Measurements from ENCODE around the gene ATAD2B. TPM values are rescaled to one million over a fixed set of nuclear protein-coding genes. Genes with fewer than 3 reads are reported as not detected.

Gene ATAD2B
- total RNA-seq, 2 experiments from 2014 or later: 12.9 to 15.4 TPM

- peaks cover 33% of the 10 kb centered on the region for H3K4me1 Mint-ChIP-seq (ENCODE audit: low read depth)
- CTCF ChIA-PET: interaction anchor here (0.7 to 1.9 kb wide), 2 partner anchors 23 to 76 kb away, joined by 5 to 6 read pairs; partner anchors contain the start of gene ATAD2B
Measured at GRCh38 chr2:23904215-23904614, 22.7 kb downstream of the ATAD2B start.

GRCh38 chr2:23903034-23903433 is 23.9 kb downstream of the ATAD2B start:
- DNase-seq: no peak
- no peaks in the 10 kb centered on the region for H3K36me3 Mint-ChIP-seq (ENCODE audit: low read depth)
- intact Hi-C loops (cut with micrococcal nuclease): no loop called here
- CTCF ChIA-PET: no interaction called here
- no peak overlapping the region for H3K4me3 Mint-ChIP-seq
- no peaks in the 10 kb centered on the region for H3K27me3 Mint-ChIP-seq (ENCODE audit: low read depth)
- no peak overlapping the region for H3K27ac Mint-ChIP-seq
- no peaks in the 10 kb centered on the region for H3K9me3 Mint-ChIP-seq
- H3K4me1 Mint-ChIP-seq (ENCODE audit: low read depth): peaks cover 35% of the 10 kb centered on the region

More at GRCh38 chr2:23904215-23904614, 22.7 kb downstream of the ATAD2B start:
- DNase-seq: no peak
- no peaks in the 10 kb centered on the region for H3K9me3 Mint-ChIP-seq
- intact Hi-C loops (cut with micrococcal nuclease): no loop called here
- H3K36me3 Mint-ChIP-seq (ENCODE audit: low read depth): no peaks in the 10 kb centered on the region
- H3K27me3 Mint-ChIP-seq (ENCODE audit: low read depth): no peaks in the 10 kb centered on the region
- no peak overlapping the region for H3K4me3 Mint-ChIP-seq
- no peak overlapping the region for H3K27ac Mint-ChIP-seq

- H3K4me3 Mint-ChIP-seq: no peak overlapping the region
- no peaks in the 10 kb centered on the region for H3K27me3 Mint-ChIP-seq (ENCODE audit: low read depth)
- peaks cover 35% of the 10 kb centered on the region for H3K4me1 Mint-ChIP-seq (ENCODE audit: low read depth)
- no peak overlapping the region for H3K27ac Mint-ChIP-seq
- H3K36me3 Mint-ChIP-seq (ENCODE audit: low read depth): no peaks in the 10 kb centered on the region
- no peaks in the 10 kb centered on the region for H3K9me3 Mint-ChIP-seq
- CTCF ChIA-PET: interaction anchor here (0.6 kb wide), 1 partner anchor 55 kb away, joined by 3 read pairs; no protein-coding TSS in a partner anchor
- no peak for DNase-seq
- intact Hi-C loops (cut with micrococcal nuclease): no loop called here
Measured at GRCh38 chr2:23901966-23902846, 24.7 kb downstream of the ATAD2B start.

DNA sequence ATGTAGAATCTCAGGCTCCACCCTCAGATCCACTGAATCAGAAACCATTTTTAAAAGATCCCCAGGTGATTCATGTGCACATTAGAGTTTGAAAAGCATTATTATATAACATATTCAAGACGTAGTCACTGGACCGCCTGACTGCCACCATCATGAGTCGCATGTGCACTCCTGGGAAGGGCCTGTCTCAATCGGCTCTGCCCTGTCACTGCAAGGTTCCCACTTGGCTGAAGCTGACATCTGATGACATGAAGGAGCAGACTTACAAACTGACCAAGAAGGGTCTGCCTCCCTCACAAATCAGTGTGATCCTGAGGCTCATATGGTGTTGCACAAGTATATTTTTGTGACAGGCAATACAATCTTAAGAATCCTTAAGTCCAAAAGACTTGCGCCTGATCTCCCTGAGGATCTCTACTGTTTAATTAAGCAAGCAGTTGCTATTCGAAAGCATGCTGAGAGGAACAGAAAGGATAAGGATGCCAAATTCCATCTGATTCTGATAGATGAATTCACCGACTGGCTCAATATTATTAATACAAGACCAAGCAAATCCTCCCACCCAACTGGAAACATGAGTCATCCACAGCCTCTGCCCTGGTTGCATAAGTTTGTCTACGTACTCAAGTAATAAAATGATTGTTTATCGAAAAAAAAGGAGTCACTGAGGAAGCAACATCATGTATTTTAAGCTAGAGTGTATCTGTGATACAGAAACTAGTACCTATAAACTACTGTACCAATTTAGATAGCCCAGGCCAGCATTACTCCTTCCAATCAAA is 26.2 kb downstream of the ATAD2B start:
- CTCF ChIA-PET: interaction anchor here (0.7 to 1.2 kb wide), 2 partner anchors 14 to 192 kb away, joined by 3 read pairs; no protein-coding TSS in a partner anchor
- Mint-ChIP-seq H3K4me1 (ENCODE audit: low read depth) (peaks cover 36% of the 10 kb centered on the region), H3K36me3 (ENCODE audit: low read depth) (no peaks in the 10 kb centered on the region), H3K27ac (no peak overlapping the region), H3K27me3 (ENCODE audit: low read depth) (no peaks in the 10 kb centered on the region), H3K9me3 (no peaks in the 10 kb centered on the region), H3K4me3 (no peak overlapping the region)
- intact Hi-C loops (cut with micrococcal nuclease): no loop called here
- no peak for DNase-seq

GRCh38 chr2:23900133-23900532 is 26.8 kb downstream of the ATAD2B start:
- Mint-ChIP-seq H3K4me3 (no peak overlapping the region), H3K9me3 (no peaks in the 10 kb centered on the region), H3K36me3 (ENCODE audit: low read depth) (no peaks in the 10 kb centered on the region), H3K27ac (no peak overlapping the region), H3K27me3 (ENCODE audit: low read depth) (no peaks in the 10 kb centered on the region), H3K4me1 (ENCODE audit: low read depth) (peaks cover 33% of the 10 kb centered on the region)
- CTCF ChIA-PET: interaction anchor here (1.3 kb wide), 1 partner anchor 27 kb away, joined by 3 read pairs; the partner anchor contains the start of gene ATAD2B
- DNase-seq: no peak
- intact Hi-C loops (cut with micrococcal nuclease): no loop called here

GRCh38 chr2:23871206-23871605 is 55.7 kb downstream of the ATAD2B start:
- no peak overlapping the region for H3K4me3 Mint-ChIP-seq
- H3K9me3 Mint-ChIP-seq: no peaks in the 10 kb centered on the region
- H3K4me1 Mint-ChIP-seq (ENCODE audit: low read depth): peaks cover 6% of the 10 kb centered on the region
- intact Hi-C loops (cut with micrococcal nuclease): no loop called here
- CTCF ChIA-PET: interaction anchor here (0.6 kb wide), 1 partner anchor 239 kb away, joined by 3 read pairs; no protein-coding TSS in a partner anchor
- H3K27ac Mint-ChIP-seq: no peak overlapping the region
- H3K27me3 Mint-ChIP-seq (ENCODE audit: low read depth): no peaks in the 10 kb centered on the region
- DNase-seq: no peak
- peaks cover 22% of the 10 kb centered on the region for H3K36me3 Mint-ChIP-seq (ENCODE audit: low read depth)

DNA sequence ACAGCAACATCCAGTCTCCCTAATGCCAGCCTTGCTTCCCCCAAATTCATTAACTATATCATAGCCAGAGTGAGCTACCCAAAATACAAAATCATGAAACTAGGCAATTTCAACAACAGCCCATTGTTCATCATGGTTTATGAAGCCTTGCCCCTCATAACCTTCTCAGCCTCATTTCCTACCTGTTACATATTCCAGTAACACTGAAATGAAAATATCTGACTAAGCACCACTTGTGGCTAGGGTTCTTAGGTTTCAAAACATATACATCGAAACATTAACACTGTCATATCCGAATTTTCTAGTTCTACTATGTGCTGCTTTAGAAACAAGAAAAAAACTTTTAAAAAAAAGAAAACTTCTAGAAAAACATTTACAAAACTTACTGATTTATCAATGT is 59.5 kb downstream of the ATAD2B start:
- no peaks in the 10 kb centered on the region for H3K27me3 Mint-ChIP-seq (ENCODE audit: low read depth)
- H3K9me3 Mint-ChIP-seq: no peaks in the 10 kb centered on the region
- no peak overlapping the region for H3K4me3 Mint-ChIP-seq
- DNase-seq: no peak
- CTCF ChIA-PET: no interaction called here
- H3K36me3 Mint-ChIP-seq (ENCODE audit: low read depth): peaks cover 16% of the 10 kb centered on the region
- peaks cover 6% of the 10 kb centered on the region for H3K4me1 Mint-ChIP-seq (ENCODE audit: low read depth)
- peak overlapping the region; percentile 42 for H3K27ac Mint-ChIP-seq
- intact Hi-C loops (cut with micrococcal nuclease): no loop called here

DNA sequence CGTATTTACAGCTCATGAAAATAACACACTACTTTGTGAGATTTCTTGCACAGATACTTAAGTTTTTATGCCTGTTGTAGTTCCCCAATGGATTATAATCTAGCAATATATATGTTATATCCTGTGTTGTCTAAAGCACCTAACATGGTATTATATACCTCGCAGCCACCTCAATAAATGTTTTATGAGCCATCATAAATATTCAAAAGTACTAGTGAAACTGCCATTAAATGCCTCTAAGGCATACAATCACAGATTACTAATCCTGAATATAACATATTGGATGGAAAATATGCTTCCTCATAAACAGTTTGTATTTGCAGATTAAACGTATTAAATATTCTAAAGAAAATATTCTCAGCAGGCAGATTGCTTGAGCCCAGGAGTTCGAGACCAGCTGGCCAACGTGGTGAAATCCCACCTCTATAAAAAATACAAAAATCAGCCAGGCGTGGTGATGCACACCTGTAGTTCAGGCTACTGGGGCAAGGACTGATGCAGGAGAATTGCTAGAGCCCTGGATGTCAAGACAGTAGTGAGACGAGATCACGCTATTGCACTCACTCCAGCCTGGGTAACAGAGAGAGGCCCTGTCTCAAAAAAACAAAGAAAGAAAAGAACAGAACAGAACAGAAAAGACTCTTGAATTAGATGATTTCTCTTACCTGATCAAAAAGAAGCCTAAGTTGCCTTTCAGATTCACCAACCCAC is 64.1 kb downstream of the ATAD2B start:
- intact Hi-C loops (cut with micrococcal nuclease): no loop called here
- CTCF ChIA-PET: interaction anchor here (0.6 to 0.7 kb wide), 4 partner anchors 26 to 738 kb away, joined by 3 to 7 read pairs (median 4); no protein-coding TSS in a partner anchor
- Mint-ChIP-seq H3K4me1 (ENCODE audit: low read depth) (peaks cover 5% of the 10 kb centered on the region), H3K27ac (no peak overlapping the region), H3K9me3 (no peaks in the 10 kb centered on the region), H3K4me3 (no peak overlapping the region), H3K27me3 (ENCODE audit: low read depth) (no peaks in the 10 kb centered on the region), H3K36me3 (ENCODE audit: low read depth) (peaks cover 17% of the 10 kb centered on the region)
- DNase-seq: no peak

- Mint-ChIP-seq H3K36me3 (ENCODE audit: low read depth) (peaks cover 11% of the 10 kb centered on the region), H3K27me3 (ENCODE audit: low read depth) (no peaks in the 10 kb centered on the region), H3K9me3 (no peaks in the 10 kb centered on the region), H3K4me3 (no peak overlapping the region), H3K4me1 (ENCODE audit: low read depth) (no peaks in the 10 kb centered on the region), H3K27ac (no peak overlapping the region)
- intact Hi-C loops (cut with micrococcal nuclease): no loop called here
- no peak for DNase-seq
- CTCF ChIA-PET: interaction anchor here (0.6 to 0.7 kb wide), 2 partner anchors 25 to 71 kb away, joined by 3 to 7 read pairs; no protein-coding TSS in a partner anchor
Measured at GRCh38 chr2:23861952-23862351, 65.0 kb downstream of the ATAD2B start.

DNA sequence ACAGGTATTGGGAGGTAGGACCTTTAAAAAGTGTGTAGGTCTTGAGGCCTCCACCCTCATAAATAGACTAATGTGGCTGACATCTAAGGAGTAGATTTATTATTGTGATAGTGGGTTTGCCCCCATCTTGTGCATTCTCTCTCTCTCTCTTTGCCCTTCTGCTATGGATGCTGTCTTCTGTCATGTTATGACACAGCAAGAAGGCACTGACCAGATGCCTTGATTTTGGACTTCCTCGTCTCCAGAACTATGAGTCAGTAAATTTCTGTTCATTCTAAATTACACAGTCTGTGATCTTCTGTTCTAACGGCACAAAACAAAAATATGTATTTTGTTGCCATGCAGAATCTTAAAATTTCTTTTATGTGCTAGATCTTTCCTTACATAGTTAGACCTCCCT is 66.9 kb downstream of the ATAD2B start:
- no peaks in the 10 kb centered on the region for H3K4me1 Mint-ChIP-seq (ENCODE audit: low read depth)
- H3K27ac Mint-ChIP-seq: no peak overlapping the region

DNA sequence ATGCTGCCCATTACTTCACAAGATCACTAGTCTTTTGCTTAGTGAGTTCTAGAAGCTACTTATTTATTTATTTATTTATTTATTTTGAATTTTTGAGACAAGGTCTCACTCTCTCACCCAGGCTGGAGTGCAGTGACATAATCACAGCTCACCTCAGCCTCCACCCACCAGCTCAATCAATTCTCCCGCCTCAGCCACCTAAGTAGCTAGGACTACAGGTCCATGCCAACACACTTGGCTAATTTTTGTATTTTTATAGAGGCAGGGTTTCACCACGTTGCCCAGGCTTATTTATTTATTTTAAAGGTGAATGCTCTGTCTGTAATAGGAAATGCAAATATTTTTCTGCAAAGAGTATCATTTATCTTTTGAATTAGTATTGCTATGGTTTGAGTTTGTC is 67.7 kb downstream of the ATAD2B start:
- CTCF ChIA-PET: no interaction called here
- no peaks in the 10 kb centered on the region for H3K4me1 Mint-ChIP-seq (ENCODE audit: low read depth)
- H3K4me3 Mint-ChIP-seq: no peak overlapping the region
- no peak overlapping the region for H3K27ac Mint-ChIP-seq
- intact Hi-C loops (cut with micrococcal nuclease): no loop called here
- DNase-seq: no peak
- no peaks in the 10 kb centered on the region for H3K9me3 Mint-ChIP-seq
- H3K27me3 Mint-ChIP-seq (ENCODE audit: low read depth): no peaks in the 10 kb centered on the region
- H3K36me3 Mint-ChIP-seq (ENCODE audit: low read depth): peaks cover 13% of the 10 kb centered on the region

More for the DNA sequence above, 66.9 kb downstream of the ATAD2B start:
- peaks cover 15% of the 10 kb centered on the region for H3K36me3 Mint-ChIP-seq (ENCODE audit: low read depth)
- no peaks in the 10 kb centered on the region for H3K27me3 Mint-ChIP-seq (ENCODE audit: low read depth)
- DNase-seq: no peak
- H3K9me3 Mint-ChIP-seq: no peaks in the 10 kb centered on the region
- CTCF ChIA-PET: no interaction called here
- intact Hi-C loops (cut with micrococcal nuclease): no loop called here
- H3K4me3 Mint-ChIP-seq: no peak overlapping the region
